GM12875 (cell line): ENCODE data around the gene SCN3A.

Source experiments
- H3K4me3 ChIP-seq: one replicate; pipeline ENCODE4 v1.5.1; 2011; ENCODE audit warnings: low read depth, low read length, control low read depth
- CTCF ChIP-seq: IDR thresholded peaks from 2 replicates; pipeline ENCODE4 v1.5.1; 2011; ENCODE audit warnings: low read depth, mild to moderate bottlenecking, control low read depth, inconsistent platforms, low read length, moderate library complexity, borderline replicate concordance; ENCODE audit not compliant: insufficient read depth

SCN3A gene

GRCh38 chr2:165147186-165148045, 56.4 kb downstream of the SCN3A start:
- no peak overlapping the region for H3K4me3 ChIP-seq
- no peak for TF ChIP-seq CTCF

- TF ChIP-seq CTCF, result no peak
- H3K4me3 ChIP-seq, result no peak overlapping the region
These were observed 59.5 kb downstream of the SCN3A start for GRCh38 chr2:165144315-165144714.

- H3K4me3 ChIP-seq, result no peak overlapping the region
- TF ChIP-seq CTCF, result no peak
These were observed 62.1 kb downstream of the SCN3A start for GRCh38 chr2:165141601-165142354.

- TF ChIP-seq CTCF, result no peak
These were observed 77.6 kb downstream of the SCN3A start for GRCh38 chr2:165126244-165126643.

GRCh38 chr2:165122521-165122920, 81.3 kb downstream of the SCN3A start:
- TF ChIP-seq CTCF, result no peak
- no peak overlapping the region for H3K4me3 ChIP-seq

More at GRCh38 chr2:165126244-165126643, 77.6 kb downstream of the SCN3A start:
- H3K4me3 ChIP-seq, result no peak overlapping the region

GRCh38 chr2:165120740-165121467, 82.9 kb downstream of the SCN3A start:
- no peak for TF ChIP-seq CTCF
- H3K4me3 ChIP-seq, result no peak overlapping the region
